WERI-Rb-1 (cell line): ENCODE measurements around the gene PLEKHG7.

Experiments used
- DNase-seq: peaks from one replicate; pipeline ENCODE4 v3.0.0-alpha.2; 2020
- H3K27ac ChIP-seq: fragments of 250-450 bp; sonication (Bioruptor Pico); 2 replicates; pipeline ENCODE4 v1.5.1; 2020; ENCODE audit warnings: mild to moderate bottlenecking, moderate library complexity
- H3K27me3 ChIP-seq: fragments of 250-450 bp; sonication (Bioruptor Pico); 2 replicates; pipeline ENCODE4 v1.5.1; 2021; ENCODE audit warnings: mild to moderate bottlenecking, low read depth, moderate library complexity; ENCODE audit not compliant: insufficient read depth, severe bottlenecking
- H3K36me3 ChIP-seq: fragments of 250-450 bp; sonication (Bioruptor Pico); 2 replicates; pipeline ENCODE4 v1.5.1; 2020; ENCODE audit warnings: mild to moderate bottlenecking, moderate library complexity
- H3K4me3 ChIP-seq: 2 replicates; pipeline ENCODE4 v1.5.1; 2011; ENCODE audit warnings: low read depth, mild to moderate bottlenecking, control low read depth, low read length
- H3K9me3 ChIP-seq: fragments of 250-450 bp; sonication (Bioruptor Pico); 2 replicates; pipeline ENCODE4 v1.5.1; 2021; ENCODE audit warnings: mild to moderate bottlenecking, moderate library complexity; ENCODE audit not compliant: severe bottlenecking
- TF ChIP-seq, protein P1 (sequence below): IDR thresholded peaks from 2 replicates; pipeline ENCODE4 v1.5.1; 2011; ENCODE audit warnings: low read depth, mild to moderate bottlenecking, control low read depth, inconsistent platforms, low read length

Gene PLEKHG7

DNA sequence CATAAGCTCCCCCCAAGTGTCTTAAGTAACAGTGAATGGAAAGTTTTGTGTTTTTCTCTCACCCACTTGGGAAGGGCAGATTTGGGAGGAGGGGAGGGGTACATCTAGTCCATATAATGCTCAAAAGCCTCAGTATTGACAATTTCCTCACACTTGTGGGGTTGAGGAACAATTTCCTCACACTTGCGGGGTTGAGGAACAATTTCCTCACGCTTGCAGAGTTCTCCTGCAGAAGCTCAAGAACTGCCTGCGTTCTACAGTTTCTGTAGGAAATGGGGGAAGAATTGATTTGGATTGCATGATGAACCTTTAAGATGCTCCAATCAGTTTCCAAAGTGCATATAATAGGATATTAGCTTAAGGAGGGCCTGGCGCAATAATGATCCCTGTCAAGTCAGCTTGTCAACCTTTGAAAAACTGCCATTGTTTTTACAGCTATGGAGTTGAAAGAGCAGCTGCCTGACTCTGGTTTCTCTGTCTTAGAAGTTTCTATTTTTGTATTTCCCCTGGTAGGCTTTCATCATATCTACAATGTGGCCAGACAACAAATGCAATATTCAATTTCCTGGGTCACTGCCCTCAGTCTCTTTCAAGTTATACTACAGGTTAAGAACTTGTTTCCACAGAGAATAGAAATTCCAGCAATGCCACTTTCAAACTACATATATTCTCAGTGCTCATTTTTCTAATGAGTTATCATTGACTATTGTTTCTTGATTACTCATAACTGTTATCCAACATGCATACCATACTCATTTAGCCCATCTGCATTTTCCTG, 66.5 kb downstream of the PLEKHG7 start:
- Histone ChIP-seq H3K9me3 (no peaks in the 10 kb centered on the region), H3K36me3 (no peaks in the 10 kb centered on the region), H3K27me3 (no peaks in the 10 kb centered on the region), H3K4me3 (no peak overlapping the region), H3K27ac (no peak overlapping the region)
- no peak for DNase-seq
- TF ChIP-seq, protein P1, sequence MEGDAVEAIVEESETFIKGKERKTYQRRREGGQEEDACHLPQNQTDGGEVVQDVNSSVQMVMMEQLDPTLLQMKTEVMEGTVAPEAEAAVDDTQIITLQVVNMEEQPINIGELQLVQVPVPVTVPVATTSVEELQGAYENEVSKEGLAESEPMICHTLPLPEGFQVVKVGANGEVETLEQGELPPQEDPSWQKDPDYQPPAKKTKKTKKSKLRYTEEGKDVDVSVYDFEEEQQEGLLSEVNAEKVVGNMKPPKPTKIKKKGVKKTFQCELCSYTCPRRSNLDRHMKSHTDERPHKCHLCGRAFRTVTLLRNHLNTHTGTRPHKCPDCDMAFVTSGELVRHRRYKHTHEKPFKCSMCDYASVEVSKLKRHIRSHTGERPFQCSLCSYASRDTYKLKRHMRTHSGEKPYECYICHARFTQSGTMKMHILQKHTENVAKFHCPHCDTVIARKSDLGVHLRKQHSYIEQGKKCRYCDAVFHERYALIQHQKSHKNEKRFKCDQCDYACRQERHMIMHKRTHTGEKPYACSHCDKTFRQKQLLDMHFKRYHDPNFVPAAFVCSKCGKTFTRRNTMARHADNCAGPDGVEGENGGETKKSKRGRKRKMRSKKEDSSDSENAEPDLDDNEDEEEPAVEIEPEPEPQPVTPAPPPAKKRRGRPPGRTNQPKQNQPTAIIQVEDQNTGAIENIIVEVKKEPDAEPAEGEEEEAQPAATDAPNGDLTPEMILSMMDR, result no peak

DNA sequence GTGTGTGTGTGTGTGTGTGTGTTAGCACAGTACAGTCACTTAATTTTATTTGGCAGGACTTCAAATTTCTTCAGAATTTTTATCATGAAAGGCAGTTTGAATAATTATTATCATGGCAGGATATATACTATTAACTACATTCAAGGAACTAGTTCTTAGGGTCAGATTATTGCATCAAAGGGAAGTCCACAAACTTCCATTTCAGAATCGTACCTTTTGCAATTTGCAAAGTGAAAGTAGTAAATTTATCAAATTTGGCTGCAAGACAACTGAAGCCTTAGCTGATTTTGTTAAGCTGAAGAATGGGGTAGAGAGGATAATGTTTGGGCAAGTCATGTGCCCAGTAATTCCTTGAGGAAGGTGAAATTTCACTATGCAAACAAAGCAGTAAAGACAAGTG, 68.2 kb downstream of the PLEKHG7 start:
- DNase-seq, result no peak
- Histone ChIP-seq H3K27me3 (no peaks in the 10 kb centered on the region), H3K9me3 (no peaks in the 10 kb centered on the region), H3K4me3 (no peak overlapping the region), H3K27ac (no peak overlapping the region), H3K36me3 (0 out of 2 replicates have a peak, but pooled peaks cover 2% of the 10 kb centered on the region)
- TF ChIP-seq, protein P1, result no peak

DNA sequence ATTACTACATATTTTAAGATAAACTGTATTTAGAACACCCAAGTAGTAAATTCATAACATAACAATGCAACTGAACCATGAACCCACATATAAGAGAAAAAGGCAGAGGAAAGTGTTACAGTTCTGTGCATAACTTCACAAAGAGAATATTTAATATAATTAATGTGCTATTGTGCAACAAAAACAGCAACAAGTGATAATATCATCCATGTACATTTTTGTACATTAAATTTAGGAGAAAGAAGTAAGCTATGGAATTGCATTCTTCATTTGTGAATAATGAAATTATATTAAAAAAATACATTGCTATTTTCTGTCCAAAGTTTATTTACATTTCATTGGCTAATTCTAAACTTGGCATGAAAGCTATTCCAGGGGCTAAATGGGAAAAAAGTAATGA, 72.6 kb downstream of the PLEKHG7 start:
- Histone ChIP-seq H3K27me3 (no peaks in the 10 kb centered on the region), H3K4me3 (no peak overlapping the region), H3K36me3 (peaks cover 18% of the 10 kb centered on the region), H3K9me3 (no peaks in the 10 kb centered on the region), H3K27ac (no peak overlapping the region)
- no peak for DNase-seq
- TF ChIP-seq, protein P1, result no peak

DNA sequence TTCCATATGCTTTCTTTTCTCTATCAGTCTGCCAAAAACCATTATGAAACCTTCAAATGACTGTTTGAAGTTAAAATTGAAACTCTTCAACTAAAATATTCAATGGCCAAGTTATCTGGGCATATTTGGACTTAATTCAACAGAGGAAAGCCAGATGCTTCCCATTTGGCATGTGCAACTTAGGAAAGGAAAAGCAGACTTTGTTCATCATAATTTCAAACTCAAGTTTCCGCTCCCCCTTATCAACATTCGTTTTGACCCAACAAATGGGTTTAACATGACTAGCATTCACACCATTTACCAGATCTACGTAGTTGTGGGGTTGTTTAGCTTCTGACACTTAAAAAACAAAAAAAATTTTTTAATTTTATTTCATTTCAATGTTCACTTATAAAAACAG, 75.7 kb downstream of the PLEKHG7 start:
- Histone ChIP-seq H3K27me3 (no peaks in the 10 kb centered on the region), H3K27ac (no peak overlapping the region), H3K9me3 (no peaks in the 10 kb centered on the region), H3K36me3 (peaks cover 21% of the 10 kb centered on the region), H3K4me3 (no peak overlapping the region)
- no peak for DNase-seq
- TF ChIP-seq, protein P1, result no peak

DNA sequence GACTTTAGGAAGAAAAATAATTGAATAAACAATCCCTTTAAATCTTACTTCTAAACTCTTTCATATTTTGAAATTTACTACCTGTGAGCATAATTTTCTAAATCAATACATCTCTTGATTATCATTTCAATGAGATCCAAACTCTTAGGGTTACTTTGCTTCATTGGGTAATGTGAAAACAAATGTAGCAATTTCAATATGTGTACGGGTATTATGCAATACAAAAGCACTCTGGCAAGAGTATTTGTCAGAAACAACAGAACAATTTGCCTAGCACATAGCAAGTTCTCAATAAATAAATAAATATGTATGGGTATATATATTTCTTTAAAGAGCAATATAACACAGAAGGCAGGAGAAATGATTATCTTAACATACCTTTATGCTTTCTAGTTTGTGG, 77.1 kb downstream of the PLEKHG7 start:
- no peak overlapping the region for H3K4me3 ChIP-seq
- no peak for DNase-seq
- H3K9me3 ChIP-seq, result no peaks in the 10 kb centered on the region
- peaks cover 21% of the 10 kb centered on the region for H3K36me3 ChIP-seq
- TF ChIP-seq, protein P1, result no peak
- no peak overlapping the region for H3K27ac ChIP-seq
- no peaks in the 10 kb centered on the region for H3K27me3 ChIP-seq

DNA sequence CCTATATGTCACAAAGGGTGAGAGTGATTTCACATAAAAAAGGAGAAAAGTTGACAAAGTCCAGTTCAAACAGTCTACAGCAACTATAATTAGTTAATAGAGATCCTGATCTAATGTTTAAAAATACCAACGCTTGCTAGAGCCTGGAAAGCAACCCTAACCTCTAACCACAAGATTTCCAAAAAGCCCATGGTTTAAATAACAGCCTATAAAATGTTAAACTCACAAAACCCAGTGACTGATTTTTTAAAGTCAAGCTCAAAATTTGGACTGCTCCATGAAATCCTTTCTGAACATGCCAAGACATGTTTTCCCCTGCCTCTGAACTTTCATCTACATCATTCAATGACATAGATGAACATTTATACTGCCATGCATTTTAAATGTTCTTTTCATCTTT, 81.6 kb downstream of the PLEKHG7 start:
- H3K27ac ChIP-seq, result peak overlapping the region; percentile 23; the same call in 1 of the 2 replicates
- H3K27me3 ChIP-seq, result no peaks in the 10 kb centered on the region
- no peaks in the 10 kb centered on the region for H3K9me3 ChIP-seq
- peaks cover 3% of the 10 kb centered on the region; the same call in 1 of the 2 replicates for H3K36me3 ChIP-seq
- H3K4me3 ChIP-seq, result no peak overlapping the region
- TF ChIP-seq, protein P1, result no peak
- no peak for DNase-seq
